Neural progenitor cell (in vitro differentiated cells): Measurements from ENCODE around the gene CEND1.

ENCODE experiments used
- CTCF ChIP-seq: fragments of 200-600 bp; sonication (generic); IDR thresholded peaks from 2 replicates; pipeline ENCODE4 v1.5.1; 2017; ENCODE audit warnings: antibody characterized with exemption, mild to moderate bottlenecking
- EZH2 ChIP-seq: fragments of 200-600 bp; sonication (generic); IDR thresholded peaks from 2 replicates; pipeline ENCODE4 v1.6.1; 2017; ENCODE audit warnings: antibody characterized with exemption, mild to moderate bottlenecking, moderate library complexity

- TF ChIP-seq CTCF (no peak), EZH2 (no peak)
These were observed 52.5 kb downstream of the CEND1 start for GRCh38 chr11:737366-737765.
